HG02840 (cell line): ENCODE measurements around the gene C3orf22.

ENCODE experiments used
- ATAC-seq: cut with Tn5 transposase; IDR thresholded peaks from one replicate; pipeline ENCODE4 v1.9.1; 2021; ENCODE audit warnings: mild to moderate bottlenecking, moderate library complexity, moderate number of reproducible peaks; ENCODE audit not compliant: unreplicated experiment, low FRiP score

The C3orf22 gene

GRCh38 chr3:126557415-126557745 lies 1.4 kb downstream of the C3orf22 start:
- no peak for ATAC-seq

DNA sequence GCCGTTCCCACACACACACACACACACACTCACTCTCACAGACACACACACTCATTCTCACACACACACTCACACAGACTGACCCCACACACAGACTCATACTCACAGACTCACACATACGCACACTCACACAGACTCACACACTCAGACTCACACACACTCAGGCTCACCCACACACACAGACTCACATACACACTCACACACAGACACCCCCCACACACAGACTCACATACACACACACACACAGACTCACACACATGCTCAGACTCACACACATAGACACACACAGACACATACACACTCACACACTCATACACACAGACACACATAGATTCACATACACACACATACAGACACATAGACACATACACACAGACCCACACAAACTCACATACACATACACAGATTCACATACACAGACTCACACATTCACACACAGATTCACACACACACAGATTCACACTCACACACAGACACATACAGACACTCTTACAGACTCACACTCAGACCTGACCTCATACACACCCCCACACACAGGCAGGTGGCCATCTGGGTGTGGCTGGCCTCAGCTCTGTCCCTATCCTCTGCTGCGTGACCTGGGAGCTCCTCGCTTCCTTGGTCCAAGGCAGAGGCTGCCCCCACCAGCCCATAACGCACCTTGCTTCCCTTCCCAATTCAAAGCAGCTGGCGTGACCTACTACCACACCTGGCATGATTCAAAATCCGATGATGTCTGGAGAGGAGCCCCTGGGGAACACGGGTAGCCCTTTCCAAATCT lies 1.9 kb downstream of the C3orf22 start:
- no peak for ATAC-seq

DNA sequence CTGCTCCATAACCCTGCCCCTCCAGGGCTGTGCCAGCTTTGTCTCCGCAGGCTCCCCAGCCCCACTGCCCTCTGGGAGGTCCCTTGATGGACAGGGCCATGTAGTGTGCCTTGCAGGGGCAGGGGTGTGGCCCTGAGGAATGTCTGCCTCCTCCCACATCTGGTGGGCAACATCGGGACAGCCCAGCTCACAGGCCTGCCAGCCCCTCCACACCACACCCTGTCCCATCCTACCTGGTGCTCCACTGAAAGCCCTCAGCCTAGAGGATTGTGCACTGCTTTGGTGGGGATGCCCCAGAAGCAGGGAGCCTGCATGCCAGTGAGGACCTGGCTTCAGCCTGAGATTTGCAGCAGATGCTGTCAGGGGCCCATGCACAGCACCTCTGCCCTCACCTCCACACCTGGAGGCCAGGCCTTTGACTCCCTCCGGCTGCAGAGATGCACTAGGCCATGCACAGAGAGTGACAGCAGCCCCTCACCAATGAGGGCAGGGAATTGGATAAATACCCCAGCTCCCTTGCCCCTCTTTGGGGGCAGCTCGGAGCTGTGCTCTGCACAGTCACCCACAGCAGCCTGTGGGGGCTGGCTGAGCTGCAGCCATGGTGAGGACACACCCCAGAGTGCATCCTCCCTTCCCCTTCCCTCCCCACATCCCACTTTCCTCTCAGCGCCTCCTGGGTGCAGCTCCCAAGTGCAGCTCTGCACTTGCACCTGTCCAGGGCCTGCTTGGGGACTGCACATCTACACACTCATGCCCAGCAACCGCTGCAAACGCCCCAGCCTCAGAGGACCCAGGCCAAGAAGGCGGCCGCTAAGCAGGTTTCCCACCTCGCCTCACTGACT lies 2.7 kb downstream of the C3orf22 start:
- no peak for ATAC-seq

DNA sequence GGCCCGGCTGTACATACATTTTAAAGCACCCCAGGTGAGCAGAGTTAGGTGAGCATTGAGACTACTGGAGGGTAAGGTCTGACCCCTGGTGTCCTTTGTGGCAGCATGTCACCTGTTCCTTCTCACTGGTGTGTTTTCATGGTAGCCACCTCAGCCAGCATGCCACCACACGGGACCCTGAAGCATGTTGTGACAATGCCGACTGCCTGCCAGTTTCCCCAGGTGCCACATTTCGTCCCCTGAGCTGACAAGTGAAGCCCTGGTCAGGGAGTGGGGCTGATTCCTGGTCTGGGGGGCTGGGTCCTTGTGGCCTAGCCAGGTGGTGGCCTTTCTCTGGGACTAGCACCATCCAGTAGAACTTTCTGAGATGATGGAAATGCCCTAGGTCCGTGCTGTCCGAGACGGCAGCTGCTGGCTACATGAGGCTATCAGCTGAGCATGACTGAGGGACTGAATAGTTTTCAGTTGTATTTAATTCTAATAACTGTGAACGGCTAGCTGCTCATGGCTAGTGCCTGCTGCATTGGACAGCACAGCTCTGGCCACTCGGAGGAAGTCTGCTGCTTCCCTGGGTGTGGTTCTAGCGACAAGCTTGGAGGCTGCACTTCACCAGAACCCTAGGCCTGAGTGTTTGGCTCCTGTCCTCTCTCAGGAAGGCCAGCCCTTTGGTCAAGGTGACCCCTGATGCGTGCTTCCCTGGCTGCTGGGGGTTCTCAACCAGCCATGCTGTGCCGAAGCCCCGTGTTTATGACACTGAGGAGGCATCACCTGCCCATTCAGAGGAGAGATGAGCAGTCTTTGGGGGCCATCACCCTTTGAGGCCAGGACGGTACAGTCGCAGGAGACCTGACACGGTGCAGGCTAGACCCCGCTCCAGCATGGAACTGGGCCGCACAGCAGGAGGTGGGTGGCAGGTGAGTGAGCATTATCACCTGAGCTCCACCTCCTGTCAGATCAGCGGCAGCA lies 3.9 kb downstream of the C3orf22 start:
- ATAC-seq = no peak

GRCh38 chr3:126553284-126554084 lies 5.2 kb downstream of the C3orf22 start:
- no peak for ATAC-seq

DNA sequence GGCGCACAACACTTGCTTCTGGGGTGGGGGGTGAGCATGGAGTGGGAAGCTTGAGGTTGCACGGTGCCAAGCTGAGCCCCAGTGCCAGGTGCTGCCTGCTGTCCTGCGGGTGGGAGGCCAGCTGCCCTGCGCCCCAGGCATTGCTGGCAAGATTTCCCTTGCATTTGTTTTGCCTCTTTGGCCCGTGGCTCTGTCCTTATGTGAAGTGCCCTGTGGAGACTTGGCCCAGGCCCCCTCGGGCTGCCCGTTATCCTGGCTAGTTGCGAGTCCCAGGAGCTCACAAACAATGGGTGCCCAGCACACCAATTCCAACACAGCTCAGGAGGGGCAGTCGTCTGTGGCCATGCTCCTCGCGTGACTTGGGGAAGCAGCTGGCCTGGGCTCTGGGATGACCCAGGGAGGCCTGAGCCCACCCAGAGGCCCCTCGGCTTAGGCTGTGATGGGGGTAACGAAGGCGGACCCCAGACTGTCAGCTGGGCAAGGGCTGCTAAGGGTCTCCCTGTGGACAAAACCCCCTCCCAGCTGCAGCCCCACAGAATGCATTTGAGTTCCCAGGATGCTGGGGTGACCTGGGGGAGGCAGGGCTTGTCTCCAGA lies 5.9 kb downstream of the C3orf22 start:
- ATAC-seq = no peak

DNA sequence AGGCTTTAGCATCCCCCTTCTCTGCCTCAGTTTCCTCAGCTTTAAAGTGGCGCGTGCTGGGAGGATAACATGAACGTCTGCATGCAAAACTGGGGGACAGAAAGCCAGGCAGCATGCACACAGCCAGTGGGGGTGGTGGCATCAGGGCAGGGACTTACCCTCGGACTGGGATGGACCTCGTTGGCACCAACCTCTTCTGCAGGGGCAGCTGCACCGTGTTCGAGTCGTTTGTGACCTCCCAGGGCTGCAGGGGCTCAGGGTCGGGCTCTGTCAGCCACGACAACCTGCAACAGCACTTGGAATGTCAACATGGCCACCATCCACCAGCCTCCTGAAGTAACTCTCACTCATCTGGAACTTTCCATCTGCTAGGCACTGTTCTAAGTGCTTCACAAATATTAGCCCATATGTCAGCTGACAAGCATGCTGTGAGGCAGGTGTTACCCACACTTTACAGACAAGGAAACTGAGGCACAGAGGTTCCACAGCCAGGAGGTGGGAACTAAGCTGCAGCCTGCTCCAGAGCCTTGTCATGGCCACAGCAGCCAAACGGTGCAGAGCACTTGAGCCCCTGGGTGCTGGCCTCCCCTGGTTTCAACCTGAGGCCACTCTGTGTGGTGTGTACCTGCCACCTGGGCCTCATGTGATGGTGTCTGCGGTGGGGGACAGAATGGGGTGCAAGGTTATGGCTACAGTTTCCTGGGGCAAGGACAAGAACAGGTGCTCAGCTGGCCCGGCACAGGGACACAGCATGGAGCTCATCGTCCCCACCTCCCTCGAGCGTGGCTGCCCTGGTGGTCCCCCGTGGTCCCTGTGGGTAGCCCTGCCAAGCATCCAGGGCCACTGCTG lies 6.7 kb downstream of the C3orf22 start:
- no peak for ATAC-seq

DNA sequence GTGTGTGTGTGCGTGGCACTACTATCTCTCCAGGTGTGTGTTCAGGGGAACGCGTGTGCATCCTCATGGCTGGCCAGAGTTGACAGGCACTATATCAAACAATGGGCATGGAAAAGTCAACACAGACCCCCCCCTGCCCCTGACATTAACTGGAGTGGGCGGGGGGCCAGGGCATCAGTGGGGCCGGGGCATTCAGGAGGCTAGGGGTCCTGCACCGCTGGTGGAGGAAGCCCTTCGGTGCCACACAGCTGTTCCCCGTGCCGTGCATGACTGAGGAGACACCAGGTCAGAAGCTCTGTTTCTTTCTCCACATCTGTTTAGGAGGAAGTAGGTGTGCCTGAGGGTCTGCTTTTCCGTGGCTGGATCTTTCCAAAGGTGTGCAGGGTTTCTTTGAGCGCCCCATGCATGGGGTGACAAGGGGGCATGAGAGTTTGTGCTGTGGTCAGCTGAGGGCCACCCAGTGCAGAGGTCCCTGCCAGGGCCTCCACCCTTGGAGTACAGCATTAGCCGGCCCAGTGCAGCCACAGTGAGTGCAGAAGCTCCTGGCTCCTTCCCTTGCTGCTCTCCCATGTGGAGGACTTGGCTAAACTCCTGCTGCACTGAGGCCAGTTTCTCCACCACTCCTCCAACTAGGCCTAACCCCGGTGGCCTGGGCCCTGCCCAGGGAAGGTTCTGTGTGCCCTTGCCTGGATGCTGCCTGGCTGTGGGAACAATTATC lies 7.5 kb downstream of the C3orf22 start:
- no peak for ATAC-seq

- no peak for ATAC-seq
Observed at GRCh38 chr3:126550488-126551051, 8.2 kb downstream of the C3orf22 start.

- no peak for ATAC-seq
Observed at GRCh38 chr3:126549861-126550487, 8.8 kb downstream of the C3orf22 start.

- no peak for ATAC-seq
Observed at GRCh38 chr3:126548556-126549466, 9.9 kb downstream of the C3orf22 start.

- ATAC-seq = no peak
Observed at GRCh38 chr3:126547721-126548120, 11.0 kb downstream of the C3orf22 start.

DNA sequence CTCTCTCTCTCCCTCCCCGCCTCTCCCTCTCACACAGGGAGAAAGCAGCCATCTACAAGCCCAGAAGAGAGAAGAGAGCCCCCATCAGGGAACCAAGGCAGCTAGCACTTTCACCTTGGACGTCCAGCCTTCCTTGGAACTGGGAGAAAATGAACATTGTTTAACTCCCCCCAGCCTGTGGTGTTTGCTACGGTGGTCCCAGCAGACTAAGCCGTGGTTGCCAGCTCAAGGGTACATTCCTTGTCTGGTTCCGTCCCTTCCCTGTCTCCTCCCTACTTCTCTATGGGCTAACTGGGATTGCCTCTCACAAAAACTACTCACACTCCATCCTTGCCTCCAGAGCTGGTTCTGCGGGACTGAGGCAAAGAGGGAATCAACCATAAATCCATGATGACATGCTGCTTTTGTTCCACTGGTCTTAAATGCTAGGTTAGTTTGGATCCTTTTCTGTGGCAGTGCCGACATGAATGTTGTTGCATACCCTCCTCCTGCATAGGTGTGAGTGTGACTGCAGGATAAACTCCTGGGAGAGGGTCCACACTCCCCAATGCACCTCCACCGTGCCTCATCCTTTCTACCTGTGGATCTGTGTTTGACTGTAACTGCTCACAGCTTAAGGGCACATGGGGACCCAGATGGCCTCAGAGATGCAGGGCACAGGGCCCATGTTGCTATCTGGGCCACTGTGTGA lies 12.0 kb downstream of the C3orf22 start:
- ATAC-seq = no peak

- ATAC-seq = no peak
Observed at GRCh38 chr3:126546013-126546412, 12.7 kb downstream of the C3orf22 start.

- ATAC-seq = no peak
Observed at GRCh38 chr3:126545544-126545943, 13.2 kb downstream of the C3orf22 start.
